Type B pancreatic cell (in vitro differentiated cells): Measurements from ENCODE around the gene KRTAP12-3. TPM values are rescaled to one million over a fixed set of nuclear protein-coding genes. Genes with fewer than 3 reads are reported as not detected.

Experiments
- DNase-seq: peaks from one replicate; pipeline ENCODE4 v3.0.0; 2021; ENCODE audit warnings: mixed read lengths; ENCODE audit not compliant: unreplicated experiment; ENCODE audit errors: extremely low spot score
- H3K27ac Mint-ChIP-seq: 2 replicates; pipeline ENCODE4 v1.8.0; 2021; ENCODE audit warnings: mild to moderate bottlenecking, mixed read lengths
- H3K27me3 Mint-ChIP-seq: 2 replicates; pipeline ENCODE4 v1.8.0; 2021; ENCODE audit warnings: mixed read lengths
- H3K36me3 Mint-ChIP-seq: 2 replicates; pipeline ENCODE4 v1.8.0; 2021; ENCODE audit warnings: mixed read lengths
- H3K4me1 Mint-ChIP-seq: one replicate; pipeline ENCODE4 v1.8.0; 2021; ENCODE audit warnings: mixed read lengths; ENCODE audit not compliant: unreplicated experiment
- H3K4me3 Mint-ChIP-seq: 2 replicates; pipeline ENCODE4 v1.8.0; 2021; ENCODE audit warnings: mild to moderate bottlenecking, mixed read lengths
- H3K9me3 Mint-ChIP-seq: 2 replicates; pipeline ENCODE4 v1.8.0; 2021; ENCODE audit warnings: mixed read lengths
- total RNA-seq: library from RNA; stranded (reverse); gene quantifications from 2 replicates; pipeline ENCODE4 v1.2.1, GENCODE V29; 2021; ENCODE audit warnings: low replicate concordance
- TF ChIP-seq, protein P1 (sequence below): fragments of 200-600 bp; sonication (generic); conservative IDR thresholded peaks from 2 replicates; pipeline ENCODE4 v1.5.0; 2021; ENCODE audit warnings: antibody characterized with exemption, mild to moderate bottlenecking

The KRTAP12-3 gene
- total RNA-seq, 1 donor from 2014 or later, result not detected

DNA sequence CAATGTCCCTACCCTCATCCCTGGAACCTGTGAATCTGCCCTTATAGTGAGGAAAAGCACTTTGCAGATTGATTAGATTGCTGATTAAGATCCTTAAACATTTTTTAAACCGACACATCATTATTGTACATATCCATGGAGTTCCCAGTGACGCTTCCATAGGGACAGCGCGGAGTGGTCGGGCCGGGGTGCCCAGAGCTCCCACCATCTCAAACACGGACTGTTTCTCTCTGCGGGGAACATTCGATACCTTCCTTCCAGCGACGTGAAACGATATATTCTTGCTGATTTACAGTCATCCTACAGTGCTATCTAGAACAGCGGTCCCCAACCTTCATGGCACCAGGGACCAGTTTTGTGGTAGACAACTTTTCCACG is 43.3 kb downstream of the KRTAP12-3 start:
- no peak for DNase-seq
- Mint-ChIP-seq H3K4me3 (no peak overlapping the region), H3K4me1 (peaks cover 9% of the 10 kb centered on the region), H3K36me3 (no peaks in the 10 kb centered on the region), H3K9me3 (no peaks in the 10 kb centered on the region), H3K27me3 (peaks cover 85% of the 10 kb centered on the region), H3K27ac (no peak overlapping the region)
- TF ChIP-seq, protein P1, sequence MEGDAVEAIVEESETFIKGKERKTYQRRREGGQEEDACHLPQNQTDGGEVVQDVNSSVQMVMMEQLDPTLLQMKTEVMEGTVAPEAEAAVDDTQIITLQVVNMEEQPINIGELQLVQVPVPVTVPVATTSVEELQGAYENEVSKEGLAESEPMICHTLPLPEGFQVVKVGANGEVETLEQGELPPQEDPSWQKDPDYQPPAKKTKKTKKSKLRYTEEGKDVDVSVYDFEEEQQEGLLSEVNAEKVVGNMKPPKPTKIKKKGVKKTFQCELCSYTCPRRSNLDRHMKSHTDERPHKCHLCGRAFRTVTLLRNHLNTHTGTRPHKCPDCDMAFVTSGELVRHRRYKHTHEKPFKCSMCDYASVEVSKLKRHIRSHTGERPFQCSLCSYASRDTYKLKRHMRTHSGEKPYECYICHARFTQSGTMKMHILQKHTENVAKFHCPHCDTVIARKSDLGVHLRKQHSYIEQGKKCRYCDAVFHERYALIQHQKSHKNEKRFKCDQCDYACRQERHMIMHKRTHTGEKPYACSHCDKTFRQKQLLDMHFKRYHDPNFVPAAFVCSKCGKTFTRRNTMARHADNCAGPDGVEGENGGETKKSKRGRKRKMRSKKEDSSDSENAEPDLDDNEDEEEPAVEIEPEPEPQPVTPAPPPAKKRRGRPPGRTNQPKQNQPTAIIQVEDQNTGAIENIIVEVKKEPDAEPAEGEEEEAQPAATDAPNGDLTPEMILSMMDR, result no peak

DNA sequence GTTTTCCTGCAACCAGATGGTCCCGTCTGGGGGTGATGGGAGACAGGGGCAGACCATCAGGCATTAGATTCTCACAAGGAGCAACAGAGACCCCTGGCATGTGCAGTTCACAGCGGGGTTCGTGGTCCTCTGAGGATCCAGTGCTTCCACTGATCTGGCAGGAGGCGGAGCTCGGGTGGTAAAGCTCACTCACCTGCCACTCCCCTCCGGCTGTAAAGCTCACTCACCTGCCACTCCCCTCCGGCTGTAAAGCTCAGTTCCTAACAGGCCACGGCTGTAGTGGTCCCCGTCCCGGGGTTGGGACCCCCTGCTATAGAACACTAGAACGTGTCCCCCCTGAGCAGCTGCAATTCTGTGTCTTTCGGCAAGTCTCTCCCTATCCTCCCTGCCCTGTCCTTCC is 43.8 kb downstream of the KRTAP12-3 start:
- H3K27ac Mint-ChIP-seq, result no peak overlapping the region
- H3K4me1 Mint-ChIP-seq, result peaks cover 9% of the 10 kb centered on the region

DNA sequence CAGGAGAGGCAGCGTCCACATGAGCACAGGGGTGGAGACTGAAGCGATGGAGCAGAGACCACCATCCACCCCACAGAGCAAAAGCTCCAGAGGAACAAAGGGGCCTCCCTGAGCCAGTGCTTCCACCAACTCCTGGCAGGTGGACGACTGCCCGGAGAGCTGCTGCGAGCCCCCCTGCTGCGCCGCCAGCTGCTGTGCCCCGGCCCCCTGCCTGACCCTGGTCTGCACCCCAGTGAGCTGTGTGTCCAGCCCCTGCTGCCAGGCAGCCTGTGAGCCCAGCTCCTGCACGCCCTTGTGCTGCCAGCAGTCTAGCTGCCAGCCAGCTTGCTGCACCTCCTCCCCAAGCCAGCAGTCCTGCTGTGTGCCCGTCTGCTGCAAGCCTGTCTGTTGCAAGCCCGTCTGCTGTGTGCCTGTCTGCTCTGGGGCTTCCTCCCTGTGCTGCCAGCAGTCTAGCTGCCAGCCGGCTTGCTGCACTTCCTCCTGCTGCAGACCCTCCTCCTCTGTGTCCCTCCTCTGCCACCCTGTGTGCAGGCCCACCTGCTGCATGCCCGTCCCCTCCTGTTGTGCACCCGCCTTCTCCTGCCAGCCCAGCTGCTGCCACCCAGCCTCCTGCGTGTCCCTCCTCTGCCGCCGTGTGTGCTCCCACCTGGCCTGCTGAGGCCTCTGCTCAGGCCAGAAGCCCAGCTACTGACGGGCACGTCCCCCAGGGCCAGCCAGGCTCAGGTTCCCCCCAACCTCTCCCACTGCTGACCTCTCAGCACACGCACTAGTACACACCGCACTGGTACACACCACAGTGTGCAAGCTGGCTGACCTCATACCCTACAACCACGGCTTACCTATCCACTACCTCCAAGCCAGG is 44.6 kb downstream of the KRTAP12-3 start:
- no peak overlapping the region for H3K27ac Mint-ChIP-seq
- H3K4me3 Mint-ChIP-seq, result no peak overlapping the region
- no peak for DNase-seq
- H3K9me3 Mint-ChIP-seq, result no peaks in the 10 kb centered on the region
- H3K4me1 Mint-ChIP-seq, result peaks cover 9% of the 10 kb centered on the region
- TF ChIP-seq, protein P1, result no peak
- no peaks in the 10 kb centered on the region for H3K36me3 Mint-ChIP-seq
- H3K27me3 Mint-ChIP-seq, result peaks cover 86% of the 10 kb centered on the region

More for the DNA sequence above, 43.8 kb downstream of the KRTAP12-3 start:
- Mint-ChIP-seq H3K9me3 (no peaks in the 10 kb centered on the region), H3K36me3 (no peaks in the 10 kb centered on the region), H3K4me3 (no peak overlapping the region), H3K27me3 (peaks cover 85% of the 10 kb centered on the region)
- TF ChIP-seq, protein P1, result no peak
- no peak for DNase-seq

DNA sequence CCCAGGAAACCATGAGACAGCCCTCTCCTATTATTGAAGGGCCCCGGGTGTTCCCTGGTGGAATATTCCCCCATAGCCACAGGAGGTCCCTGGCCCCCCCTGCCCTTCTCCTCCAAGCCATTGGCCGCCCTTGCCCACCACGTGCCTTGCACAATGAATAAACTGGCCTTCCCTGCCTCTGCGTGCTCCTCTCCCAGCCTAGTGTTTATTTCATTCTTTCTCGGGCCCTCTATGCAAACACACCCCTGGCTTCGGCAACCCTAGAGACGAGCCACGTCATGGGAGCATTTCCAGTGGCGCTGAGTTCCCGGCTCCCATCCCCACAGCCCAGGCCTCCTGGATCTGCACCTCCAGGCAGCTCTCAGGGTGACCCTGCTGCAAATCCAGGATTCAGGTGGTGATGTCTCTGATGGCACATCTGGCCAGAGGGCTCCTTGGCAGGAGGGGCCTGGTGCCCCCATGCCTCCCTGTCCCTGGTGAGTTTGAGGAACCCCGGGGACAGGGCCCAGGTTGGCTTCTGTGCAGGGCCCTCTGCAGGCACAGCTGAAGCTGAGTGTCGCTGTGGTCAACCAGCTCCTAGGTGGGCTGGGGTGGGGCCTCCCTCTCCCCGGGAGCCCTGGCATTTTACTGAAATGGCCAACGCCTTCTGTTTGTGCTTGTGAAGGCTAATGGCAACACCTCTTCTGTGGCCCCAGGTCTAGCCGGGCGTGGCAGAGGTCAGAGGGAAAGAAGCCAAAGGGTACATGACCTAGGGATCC is 45.4 kb downstream of the KRTAP12-3 start:
- Mint-ChIP-seq H3K4me3 (no peak overlapping the region), H3K9me3 (no peaks in the 10 kb centered on the region), H3K4me1 (peaks cover 6% of the 10 kb centered on the region), H3K27ac (no peak overlapping the region), H3K27me3 (peaks cover 86% of the 10 kb centered on the region), H3K36me3 (no peaks in the 10 kb centered on the region)
- DNase-seq, result no peak
- TF ChIP-seq, protein P1, result no peak

DNA sequence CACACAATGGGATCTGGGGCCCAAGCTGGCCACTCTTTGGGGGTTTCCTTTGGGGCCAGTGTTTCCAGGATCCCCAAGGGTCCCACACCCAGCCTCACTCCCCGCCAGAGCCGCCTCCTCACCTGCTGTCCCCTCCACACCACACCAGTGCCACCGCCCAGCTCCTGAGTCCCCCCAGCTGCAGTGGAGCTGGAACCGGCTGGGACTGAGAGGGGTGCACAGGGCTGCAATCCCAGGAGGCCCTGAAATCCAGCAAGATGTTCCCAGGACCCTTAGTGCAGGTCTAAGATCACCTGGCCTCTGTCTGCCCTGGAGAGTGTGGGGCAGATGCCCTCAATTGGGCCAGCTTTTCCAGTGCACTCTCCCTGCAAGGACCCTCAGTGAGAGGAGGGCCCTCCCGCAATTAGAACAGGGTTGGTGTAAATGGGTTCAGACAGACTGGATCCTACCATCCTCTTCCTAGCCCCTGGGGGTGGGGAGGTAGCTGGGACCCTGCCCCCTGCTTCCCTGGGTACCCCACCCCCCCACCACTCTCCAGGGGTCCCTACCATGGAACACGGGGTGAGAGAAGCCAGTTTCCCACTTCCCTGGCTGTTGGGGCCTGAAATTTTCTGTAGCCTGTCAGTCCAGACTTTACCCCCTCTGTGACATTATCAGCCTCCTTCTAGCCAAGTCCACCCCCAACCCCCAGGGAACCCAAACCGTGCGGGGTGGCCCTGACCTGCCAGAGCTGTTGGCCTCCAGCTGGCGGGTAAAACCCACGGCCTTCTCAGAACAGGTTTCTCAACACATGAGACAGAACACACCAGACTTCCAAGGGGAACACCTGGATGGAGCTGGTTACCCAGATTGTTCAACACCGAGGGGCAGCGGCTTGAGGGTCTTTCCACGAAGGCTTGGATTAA is 46.3 kb downstream of the KRTAP12-3 start:
- peaks cover 4% of the 10 kb centered on the region for H3K4me1 Mint-ChIP-seq
- peaks cover 88% of the 10 kb centered on the region for H3K27me3 Mint-ChIP-seq
- H3K4me3 Mint-ChIP-seq, result no peak overlapping the region
- DNase-seq, result no peak
- no peak overlapping the region for H3K27ac Mint-ChIP-seq
- TF ChIP-seq, protein P1, result no peak
- no peaks in the 10 kb centered on the region for H3K9me3 Mint-ChIP-seq
- H3K36me3 Mint-ChIP-seq, result no peaks in the 10 kb centered on the region
